ENCODE results near the gene RHOA. TPM values are rescaled to one million over a fixed set of nuclear protein-coding genes. Genes with fewer than 3 reads are reported as not detected.

RHOA gene
- total RNA-seq, result 100 to 1,000 TPM; 524 to 630 TPM

DNA sequence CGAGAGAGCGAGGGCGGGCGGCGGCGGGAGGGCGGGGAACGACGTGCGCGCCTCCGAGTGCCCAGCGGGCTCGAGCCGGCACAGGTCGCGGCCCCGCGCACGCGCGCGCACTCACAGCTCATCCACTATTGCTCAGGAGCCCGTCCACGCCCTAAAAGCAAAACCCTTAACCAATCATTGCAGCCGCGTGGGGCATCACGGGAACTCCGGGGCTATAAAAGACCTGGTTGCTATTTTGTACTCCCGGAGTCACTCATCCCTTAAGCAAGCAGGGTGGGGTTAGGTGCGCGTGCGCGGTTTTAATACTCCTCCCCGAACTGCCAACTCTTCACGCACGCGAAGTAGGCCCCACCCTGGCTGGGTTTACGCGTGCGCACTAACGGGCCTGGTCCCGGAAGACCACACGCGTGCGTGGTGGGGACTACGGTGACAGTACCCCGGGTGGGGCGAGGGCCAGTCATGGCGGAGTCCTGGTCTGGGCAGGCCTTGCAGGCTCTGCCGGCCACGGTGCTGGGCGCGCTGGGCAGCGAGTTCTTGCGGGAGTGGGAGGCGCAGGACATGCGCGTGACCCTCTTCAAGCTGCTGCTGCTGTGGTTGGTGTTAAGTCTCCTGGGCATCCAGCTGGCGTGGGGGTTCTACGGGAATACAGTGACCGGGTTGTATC is at the start of gene RHOA, which contains the start of gene TCTA:
Gene RHOA (minus strand): TSS at position 9 of the 664 bp plus-strand sequence. CDS start 36,387 bp downstream, outside the sequence.
Gene TCTA (plus strand): TSS at position 456 of the 664 bp plus-strand sequence. CDS start 4 bp downstream, at position 460.
- Histone ChIP-seq H3K4me1 (ENCODE audit: control insufficient read depth in 1 of 2, low read depth in 2 of 2) (peaks cover 49 to 65% of the 10 kb centered on the region in 2 donors), H3K27me3 (replicated peaks; ENCODE audit: insufficient read depth) (no peaks in the 10 kb centered on the region), H3K9me3 (no peaks in the 10 kb centered on the region), H3K27ac (peak within 1 kb of the TSS; percentile 98), H3K4me3 (peak within 1 kb of the TSS; percentile 98), H3K36me3 (peaks cover 3% of the 10 kb centered on the region)
- TF ChIP-seq, protein P1, sequence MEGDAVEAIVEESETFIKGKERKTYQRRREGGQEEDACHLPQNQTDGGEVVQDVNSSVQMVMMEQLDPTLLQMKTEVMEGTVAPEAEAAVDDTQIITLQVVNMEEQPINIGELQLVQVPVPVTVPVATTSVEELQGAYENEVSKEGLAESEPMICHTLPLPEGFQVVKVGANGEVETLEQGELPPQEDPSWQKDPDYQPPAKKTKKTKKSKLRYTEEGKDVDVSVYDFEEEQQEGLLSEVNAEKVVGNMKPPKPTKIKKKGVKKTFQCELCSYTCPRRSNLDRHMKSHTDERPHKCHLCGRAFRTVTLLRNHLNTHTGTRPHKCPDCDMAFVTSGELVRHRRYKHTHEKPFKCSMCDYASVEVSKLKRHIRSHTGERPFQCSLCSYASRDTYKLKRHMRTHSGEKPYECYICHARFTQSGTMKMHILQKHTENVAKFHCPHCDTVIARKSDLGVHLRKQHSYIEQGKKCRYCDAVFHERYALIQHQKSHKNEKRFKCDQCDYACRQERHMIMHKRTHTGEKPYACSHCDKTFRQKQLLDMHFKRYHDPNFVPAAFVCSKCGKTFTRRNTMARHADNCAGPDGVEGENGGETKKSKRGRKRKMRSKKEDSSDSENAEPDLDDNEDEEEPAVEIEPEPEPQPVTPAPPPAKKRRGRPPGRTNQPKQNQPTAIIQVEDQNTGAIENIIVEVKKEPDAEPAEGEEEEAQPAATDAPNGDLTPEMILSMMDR (IDR thresholded peaks at IDR 0.05), result no peak
- peak; percentile 80 for ATAC-seq (ENCODE audit: insufficient number of reproducible peaks, low FRiP score, low read depth)
- DNase-seq (ENCODE audit: low spot score), result peak; percentile 99

DNA sequence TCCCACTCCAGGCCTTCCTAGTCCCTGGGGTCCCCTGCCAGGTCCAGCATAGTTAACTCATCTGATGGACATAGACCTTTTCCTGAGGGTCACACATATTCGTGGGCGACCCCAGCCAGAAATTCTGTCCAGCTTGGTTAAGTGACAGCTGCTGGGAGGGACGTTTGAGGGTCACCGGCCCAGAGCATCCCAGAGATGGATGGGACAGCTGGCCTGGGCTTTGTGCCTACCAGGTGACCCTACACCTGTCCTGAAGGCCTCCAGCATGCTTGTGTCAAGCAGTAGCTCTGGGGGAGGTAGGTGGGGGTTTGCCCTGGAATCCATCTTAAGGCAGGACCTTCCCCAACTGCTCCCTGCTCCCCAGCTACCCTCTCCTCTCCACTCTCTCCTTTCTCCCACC is 49.2 kb upstream of the RHOA start:
- TF ChIP-seq, protein P1 (IDR thresholded peaks at IDR 0.05), result no peak
- Histone ChIP-seq H3K27ac (no peak overlapping the region), H3K9me3 (no peaks in the 10 kb centered on the region), H3K27me3 (replicated peaks; ENCODE audit: insufficient read depth) (no peaks in the 10 kb centered on the region), H3K4me1 (ENCODE audit: control insufficient read depth in 1 of 2, low read depth in 2 of 2) (peaks cover 0 to 4% of the 10 kb centered on the region in 2 donors), H3K36me3 (no peaks in the 10 kb centered on the region), H3K4me3 (no peak overlapping the region)
- ATAC-seq (ENCODE audit: insufficient number of reproducible peaks, low FRiP score, low read depth) (no peak), DNase-seq (ENCODE audit: low spot score) (no peak)

DNA sequence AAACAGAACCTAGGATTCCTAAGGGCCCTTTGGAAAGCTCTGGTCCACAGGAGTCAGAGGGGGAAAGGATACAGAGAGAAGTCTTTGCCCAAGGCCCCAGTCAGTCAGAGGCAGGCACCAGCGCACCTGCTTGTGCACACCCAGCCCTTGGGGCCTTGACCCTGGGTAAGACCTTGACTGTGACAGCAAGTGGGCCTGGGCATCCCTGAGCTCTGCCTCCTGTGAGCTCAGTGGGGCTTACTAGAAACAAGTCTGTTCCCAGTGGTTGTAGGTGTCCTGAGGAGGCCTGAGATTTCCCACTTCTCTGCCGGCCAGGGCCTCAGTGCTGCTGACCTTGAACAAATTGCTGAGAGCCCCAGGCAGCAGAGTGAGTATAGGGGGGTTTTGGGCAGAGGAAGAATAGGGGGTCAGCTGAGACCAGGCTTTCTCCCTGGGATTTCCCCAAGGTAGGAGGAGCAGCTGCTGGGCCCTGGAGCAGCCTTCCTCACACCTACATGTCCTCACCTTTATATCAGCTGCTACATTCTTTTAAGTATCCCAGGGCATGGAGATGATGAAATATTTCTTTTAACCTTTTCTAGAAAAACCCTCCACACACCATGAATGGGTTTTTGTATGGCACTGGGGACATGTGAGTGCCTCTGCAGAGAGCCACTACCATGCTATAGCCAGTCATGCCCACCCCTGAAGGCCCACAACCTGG is 48.6 kb upstream of the RHOA start:
- no peaks in the 10 kb centered on the region for H3K27me3 ChIP-seq (replicated peaks; ENCODE audit: insufficient read depth)
- H3K9me3 ChIP-seq, result no peaks in the 10 kb centered on the region
- DNase-seq (ENCODE audit: low spot score) (no peak), ATAC-seq (ENCODE audit: insufficient number of reproducible peaks, low FRiP score, low read depth) (no peak)
- H3K4me1 ChIP-seq (ENCODE audit: control insufficient read depth in 1 of 2, low read depth in 2 of 2), result peaks cover 2 to 5% of the 10 kb centered on the region in 2 donors
- no peak overlapping the region for H3K4me3 ChIP-seq
- no peak overlapping the region for H3K27ac ChIP-seq
- TF ChIP-seq, protein P1 (IDR thresholded peaks at IDR 0.05), result no peak
- no peaks in the 10 kb centered on the region for H3K36me3 ChIP-seq

DNA sequence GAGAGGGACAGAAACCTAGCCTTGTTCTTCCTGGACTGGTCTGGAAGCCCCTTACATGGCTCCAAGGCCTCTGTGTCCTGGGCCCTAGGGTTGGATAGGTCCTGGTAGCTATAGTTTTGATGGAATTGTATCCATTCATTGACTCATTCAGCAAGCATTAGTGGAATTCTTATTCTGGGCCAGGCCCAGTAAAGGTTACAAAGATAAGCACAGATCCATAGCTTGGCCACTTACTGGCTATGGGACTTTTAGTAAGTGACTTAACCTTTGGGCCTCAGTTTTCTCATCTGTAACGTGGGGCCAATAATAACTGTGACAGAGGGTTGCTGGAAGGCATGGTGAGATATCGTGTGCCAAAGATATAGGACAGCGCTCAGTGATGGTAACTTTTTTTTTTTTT is 44.7 kb upstream of the RHOA start:
- H3K36me3 ChIP-seq, result no peaks in the 10 kb centered on the region
- H3K27me3 ChIP-seq (replicated peaks; ENCODE audit: insufficient read depth), result no peaks in the 10 kb centered on the region
- no peak overlapping the region for H3K4me3 ChIP-seq
- TF ChIP-seq, protein P1 (IDR thresholded peaks at IDR 0.05), result no peak
- DNase-seq (ENCODE audit: low spot score) (no peak), ATAC-seq (ENCODE audit: insufficient number of reproducible peaks, low FRiP score, low read depth) (no peak)
- H3K9me3 ChIP-seq, result no peaks in the 10 kb centered on the region
- H3K27ac ChIP-seq, result no peak overlapping the region
- peaks cover 11 to 15% of the 10 kb centered on the region in 2 donors for H3K4me1 ChIP-seq (ENCODE audit: control insufficient read depth in 1 of 2, low read depth in 2 of 2)

DNA sequence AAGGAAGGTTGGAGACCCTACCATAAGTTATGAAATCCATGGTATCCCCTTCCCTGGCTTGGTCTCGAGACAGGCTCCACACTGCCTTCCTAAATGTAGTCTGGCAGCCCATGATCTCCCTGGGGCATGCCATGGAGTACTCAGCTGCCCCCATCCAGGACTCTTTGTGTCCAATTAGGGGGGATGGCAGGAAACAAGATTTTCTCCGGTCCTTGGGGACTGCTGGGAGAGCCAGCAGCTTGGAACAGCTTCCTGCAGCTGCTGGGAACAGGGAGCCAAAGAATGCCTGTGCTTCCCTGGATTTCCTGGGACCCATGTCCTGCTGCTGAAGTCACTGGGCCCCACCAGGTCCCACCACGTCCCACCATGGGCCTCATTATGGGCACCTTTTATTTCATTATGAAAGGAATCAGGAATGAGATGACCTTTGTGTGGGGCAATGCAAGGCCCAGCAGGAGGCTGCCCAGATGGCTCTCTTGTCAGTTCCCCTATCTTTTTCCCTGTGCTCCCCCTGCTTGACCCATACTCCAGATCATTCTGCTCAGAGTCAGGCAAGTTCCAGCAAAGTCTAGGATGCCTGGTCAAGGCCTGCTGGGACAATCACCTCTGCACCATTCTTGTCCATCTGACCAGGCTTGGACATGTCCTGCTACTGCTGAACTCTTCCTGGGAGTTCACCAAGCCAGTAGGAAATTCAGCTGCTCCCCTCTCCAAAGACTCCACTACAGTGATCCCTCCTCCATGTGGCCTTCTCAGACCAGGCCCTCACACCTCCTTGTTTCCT is 43.3 kb upstream of the RHOA start:
- Histone ChIP-seq H3K27ac (peak overlapping the region; percentile 10 to 57), H3K9me3 (no peaks in the 10 kb centered on the region), H3K36me3 (no peaks in the 10 kb centered on the region), H3K4me3 (no peak overlapping the region), H3K27me3 (replicated peaks; ENCODE audit: insufficient read depth) (no peaks in the 10 kb centered on the region), H3K4me1 (ENCODE audit: control insufficient read depth in 1 of 2, low read depth in 2 of 2) (peaks cover 11 to 15% of the 10 kb centered on the region in 2 donors)
- DNase-seq (ENCODE audit: low spot score) (no peak), ATAC-seq (ENCODE audit: insufficient number of reproducible peaks, low FRiP score, low read depth) (no peak)
- TF ChIP-seq, protein P1 (IDR thresholded peaks at IDR 0.05), result no peak

All from thoracic aorta (tissue), 2 donors.